ENCODE measurements around the gene MIOX.
"Not testable (repeated sequence)": the region's sequence is repeated elsewhere in the genome, so short reads cannot be mapped to it uniquely, and the experiment has no call there.

Gene MIOX

GRCh38 chr22:50532824-50533796 is 46.5 kb downstream of the MIOX start:
- Histone ChIP-seq H3K36me3 (ENCODE audit: control insufficient read depth, insufficient read depth, low read length) (no peaks in the 10 kb centered on the region), H3K9ac (ENCODE audit: low read depth, low read length) (no peak overlapping the region), H3K4me1 (ENCODE audit: control insufficient read depth, insufficient read depth, low read length) (no peaks in the 10 kb centered on the region), H3K27me3 (ENCODE audit: control insufficient read depth, insufficient read depth, low read length) (peaks cover 52% of the 10 kb centered on the region), H3K4me3 (ENCODE audit: low read depth, low read length) (no peak overlapping the region), H3K9me3 (ENCODE audit: control insufficient read depth, insufficient read depth, low read length) (no peaks in the 10 kb centered on the region)

DNA sequence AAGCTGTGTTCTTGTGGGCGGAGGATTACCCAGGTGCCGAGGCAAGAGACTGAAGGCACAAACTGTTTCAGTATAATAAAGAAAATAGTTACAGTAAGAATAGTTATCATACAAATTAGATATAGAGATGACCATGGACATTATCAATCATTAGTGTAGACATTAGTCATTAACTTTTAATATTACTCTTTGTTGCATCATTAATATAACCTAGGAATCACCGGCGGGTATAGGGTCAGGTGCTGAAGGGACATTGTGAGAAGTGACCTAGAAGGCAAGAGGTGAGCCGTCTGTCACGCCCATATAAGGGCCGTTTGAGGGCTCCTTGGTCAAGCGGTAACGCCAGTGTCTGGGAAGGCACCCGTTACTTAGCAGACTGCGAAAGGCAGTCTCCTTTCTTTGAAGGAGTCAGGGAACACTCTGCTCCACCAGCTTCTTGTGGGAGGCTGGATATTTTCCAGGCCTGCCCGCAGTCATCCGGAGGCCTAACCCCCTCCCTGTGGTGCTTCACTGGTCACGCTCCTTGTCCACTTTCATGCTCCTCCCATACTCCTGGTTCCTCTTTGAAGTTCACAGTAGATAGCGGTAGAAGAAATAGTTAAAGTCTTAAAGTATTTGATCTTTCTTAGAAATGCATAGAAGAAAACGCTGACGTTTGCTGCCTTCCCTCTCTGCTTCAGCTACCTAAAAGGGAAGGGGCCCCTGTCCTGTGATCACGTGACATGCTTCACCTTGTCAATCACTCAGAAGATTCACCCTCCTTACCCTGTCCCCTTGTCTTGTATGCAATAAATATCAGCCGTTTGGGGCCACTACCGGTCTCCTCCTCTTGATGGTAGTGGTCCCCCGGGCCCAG is 47.4 kb downstream of the MIOX start:
- peaks cover 42% of the 10 kb centered on the region for H3K27me3 ChIP-seq (ENCODE audit: control insufficient read depth, insufficient read depth, low read length)
- not testable (repeated sequence) for H3K9me3 ChIP-seq (ENCODE audit: control insufficient read depth, insufficient read depth, low read length); H3K9ac ChIP-seq (ENCODE audit: low read depth, low read length); H3K36me3 ChIP-seq (ENCODE audit: control insufficient read depth, insufficient read depth, low read length); H3K4me1 ChIP-seq (ENCODE audit: control insufficient read depth, insufficient read depth, low read length); H3K4me3 ChIP-seq (ENCODE audit: low read depth, low read length)

DNA sequence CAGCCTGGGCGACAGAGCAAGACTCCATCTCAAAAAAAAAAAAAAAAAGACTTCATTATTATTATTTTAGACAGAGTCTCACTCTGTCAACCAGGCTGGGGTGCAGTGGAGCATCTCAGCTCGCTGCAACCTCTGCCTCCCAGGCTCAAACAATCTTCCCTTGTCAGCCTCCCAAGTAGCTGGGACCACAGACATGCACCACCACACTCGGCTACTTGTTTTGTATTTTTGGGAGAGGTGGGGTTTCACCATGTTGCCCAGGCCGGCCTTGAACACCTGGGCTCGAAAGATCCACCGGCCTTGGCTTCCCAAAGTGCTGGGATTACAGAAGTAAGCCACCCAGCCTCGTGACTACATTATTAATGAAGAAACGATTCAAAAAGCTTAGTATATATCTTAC is 48.5 kb downstream of the MIOX start:
- no peaks in the 10 kb centered on the region for H3K36me3 ChIP-seq (ENCODE audit: control insufficient read depth, insufficient read depth, low read length)
- H3K9me3 ChIP-seq (ENCODE audit: control insufficient read depth, insufficient read depth, low read length), result no peaks in the 10 kb centered on the region
- no peaks in the 10 kb centered on the region for H3K4me1 ChIP-seq (ENCODE audit: control insufficient read depth, insufficient read depth, low read length)
- H3K4me3 ChIP-seq (ENCODE audit: low read depth, low read length), result no peak overlapping the region
- H3K27me3 ChIP-seq (ENCODE audit: control insufficient read depth, insufficient read depth, low read length), result peaks cover 32% of the 10 kb centered on the region
- no peak overlapping the region for H3K9ac ChIP-seq (ENCODE audit: low read depth, low read length)

DNA sequence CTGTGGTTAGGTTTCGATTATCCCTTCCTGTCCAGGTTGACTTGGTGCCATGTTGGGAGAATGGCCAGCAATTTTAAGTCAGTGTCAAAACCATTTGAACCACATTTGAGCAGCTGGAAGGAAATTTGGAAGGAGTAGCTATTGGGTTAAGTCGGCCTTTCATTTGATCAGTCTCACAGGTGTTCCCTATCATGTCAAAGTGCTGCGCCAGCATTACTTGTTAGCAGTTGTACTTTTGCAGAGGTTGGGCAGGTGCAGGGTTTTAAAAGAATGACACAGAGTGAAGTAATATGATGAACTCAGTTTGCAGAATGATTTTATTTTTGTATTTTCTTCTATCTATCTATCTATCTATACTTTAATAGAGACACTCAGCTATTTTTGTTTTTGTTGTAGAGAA is 49.6 kb downstream of the MIOX start:
- H3K4me3 ChIP-seq (ENCODE audit: low read depth, low read length), result no peak overlapping the region

GRCh38 chr22:50537765-50538164 is 51.1 kb downstream of the MIOX start:
- H3K9me3 ChIP-seq (ENCODE audit: control insufficient read depth, insufficient read depth, low read length), result no peaks in the 10 kb centered on the region
- H3K4me3 ChIP-seq (ENCODE audit: low read depth, low read length), result no peak overlapping the region
- H3K27me3 ChIP-seq (ENCODE audit: control insufficient read depth, insufficient read depth, low read length), result peaks cover 11% of the 10 kb centered on the region
- no peak overlapping the region for H3K9ac ChIP-seq (ENCODE audit: low read depth, low read length)
- H3K36me3 ChIP-seq (ENCODE audit: control insufficient read depth, insufficient read depth, low read length), result no peaks in the 10 kb centered on the region
- H3K4me1 ChIP-seq (ENCODE audit: control insufficient read depth, insufficient read depth, low read length), result no peaks in the 10 kb centered on the region

More for the DNA sequence above, 49.6 kb downstream of the MIOX start:
- Histone ChIP-seq H3K36me3 (ENCODE audit: control insufficient read depth, insufficient read depth, low read length) (no peaks in the 10 kb centered on the region), H3K9ac (ENCODE audit: low read depth, low read length) (no peak overlapping the region), H3K27me3 (ENCODE audit: control insufficient read depth, insufficient read depth, low read length) (peaks cover 22% of the 10 kb centered on the region), H3K9me3 (ENCODE audit: control insufficient read depth, insufficient read depth, low read length) (no peaks in the 10 kb centered on the region), H3K4me1 (ENCODE audit: control insufficient read depth, insufficient read depth, low read length) (no peaks in the 10 kb centered on the region)

All from iPS-15b (cell line).